Endothelial cell (in vitro differentiated cells): ENCODE measurements around the gene TJP3. TPM values are rescaled to one million over a fixed set of nuclear protein-coding genes. Genes with fewer than 3 reads are reported as not detected.
A peak's percentile ranks its signal among the peaks of the same experiment; 100 is the strongest.

ENCODE experiments used
- DNase-seq: peaks from one replicate; pipeline ENCODE4 v3.0.0; 2021; ENCODE audit warnings: low spot score
- H3K27ac Mint-ChIP-seq: one replicate; pipeline ENCODE4 v1.8.0; 2021; ENCODE audit warnings: mixed read lengths, inconsistent platforms; ENCODE audit not compliant: unreplicated experiment
- H3K27me3 Mint-ChIP-seq: one replicate; pipeline ENCODE4 v1.8.0; 2021; ENCODE audit warnings: mild to moderate bottlenecking, moderate library complexity, mixed read lengths, inconsistent platforms; ENCODE audit not compliant: unreplicated experiment
- H3K36me3 Mint-ChIP-seq: one replicate; pipeline ENCODE4 v1.8.0; 2021; ENCODE audit warnings: mild to moderate bottlenecking, low read depth, mixed read lengths, inconsistent platforms; ENCODE audit not compliant: unreplicated experiment
- H3K4me1 Mint-ChIP-seq: one replicate; pipeline ENCODE4 v1.8.0; 2021; ENCODE audit warnings: mild to moderate bottlenecking, mixed read lengths, inconsistent platforms; ENCODE audit not compliant: unreplicated experiment
- H3K4me3 Mint-ChIP-seq: one replicate; pipeline ENCODE4 v1.8.0; 2021; ENCODE audit warnings: mild to moderate bottlenecking, mixed read lengths, inconsistent platforms; ENCODE audit not compliant: unreplicated experiment
- H3K9me3 Mint-ChIP-seq: one replicate; pipeline ENCODE4 v1.8.0; 2021; ENCODE audit warnings: mixed read lengths, inconsistent platforms; ENCODE audit not compliant: unreplicated experiment
- total RNA-seq: library from RNA; stranded (reverse); fragmentation: NEBNext Ultra II Directional; extraction: Animal tissue kit (Norgen Biotek cat#: 25700); gene quantifications from one replicate; pipeline ENCODE4 v1.2.1, GENCODE V29; 2021; ENCODE audit not compliant: unreplicated experiment
- TF ChIP-seq, protein P1 (sequence below): fragments of 200-600 bp; sonication (generic); IDR thresholded peaks from one replicate; pipeline ENCODE4 v1.5.0; 2021; ENCODE audit warnings: antibody characterized with exemption; ENCODE audit not compliant: unreplicated experiment

TJP3 gene
- total RNA-seq, 1 donor from 2014 or later = 3.1 TPM

DNA sequence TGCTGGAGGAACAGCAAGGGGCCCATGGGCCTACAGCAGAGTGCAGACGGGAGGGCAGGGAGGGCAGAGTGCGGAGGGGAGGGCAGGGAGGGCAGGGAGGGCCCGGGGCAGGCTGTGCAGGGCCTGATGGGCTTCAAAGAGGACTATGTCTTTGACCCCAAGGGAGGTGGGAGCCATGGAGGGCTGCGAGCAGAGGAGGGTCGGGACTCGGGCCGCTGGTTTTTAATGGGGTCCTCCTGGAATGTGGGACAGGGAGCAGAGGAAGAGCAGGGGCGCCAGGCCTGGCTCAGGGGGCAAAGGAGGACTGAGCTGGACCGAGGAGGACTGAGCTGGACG lies 11.6 kb upstream of the TJP3 start:
- TF ChIP-seq, protein P1, sequence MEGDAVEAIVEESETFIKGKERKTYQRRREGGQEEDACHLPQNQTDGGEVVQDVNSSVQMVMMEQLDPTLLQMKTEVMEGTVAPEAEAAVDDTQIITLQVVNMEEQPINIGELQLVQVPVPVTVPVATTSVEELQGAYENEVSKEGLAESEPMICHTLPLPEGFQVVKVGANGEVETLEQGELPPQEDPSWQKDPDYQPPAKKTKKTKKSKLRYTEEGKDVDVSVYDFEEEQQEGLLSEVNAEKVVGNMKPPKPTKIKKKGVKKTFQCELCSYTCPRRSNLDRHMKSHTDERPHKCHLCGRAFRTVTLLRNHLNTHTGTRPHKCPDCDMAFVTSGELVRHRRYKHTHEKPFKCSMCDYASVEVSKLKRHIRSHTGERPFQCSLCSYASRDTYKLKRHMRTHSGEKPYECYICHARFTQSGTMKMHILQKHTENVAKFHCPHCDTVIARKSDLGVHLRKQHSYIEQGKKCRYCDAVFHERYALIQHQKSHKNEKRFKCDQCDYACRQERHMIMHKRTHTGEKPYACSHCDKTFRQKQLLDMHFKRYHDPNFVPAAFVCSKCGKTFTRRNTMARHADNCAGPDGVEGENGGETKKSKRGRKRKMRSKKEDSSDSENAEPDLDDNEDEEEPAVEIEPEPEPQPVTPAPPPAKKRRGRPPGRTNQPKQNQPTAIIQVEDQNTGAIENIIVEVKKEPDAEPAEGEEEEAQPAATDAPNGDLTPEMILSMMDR = no peak
- no peaks in the 10 kb centered on the region for H3K36me3 Mint-ChIP-seq
- H3K27ac Mint-ChIP-seq = peak overlapping the region; percentile 13
- no peak overlapping the region for H3K4me3 Mint-ChIP-seq
- H3K27me3 Mint-ChIP-seq = peaks cover 4% of the 10 kb centered on the region
- H3K9me3 Mint-ChIP-seq = no peaks in the 10 kb centered on the region
- DNase-seq = no peak
- peaks cover 3% of the 10 kb centered on the region for H3K4me1 Mint-ChIP-seq

DNA sequence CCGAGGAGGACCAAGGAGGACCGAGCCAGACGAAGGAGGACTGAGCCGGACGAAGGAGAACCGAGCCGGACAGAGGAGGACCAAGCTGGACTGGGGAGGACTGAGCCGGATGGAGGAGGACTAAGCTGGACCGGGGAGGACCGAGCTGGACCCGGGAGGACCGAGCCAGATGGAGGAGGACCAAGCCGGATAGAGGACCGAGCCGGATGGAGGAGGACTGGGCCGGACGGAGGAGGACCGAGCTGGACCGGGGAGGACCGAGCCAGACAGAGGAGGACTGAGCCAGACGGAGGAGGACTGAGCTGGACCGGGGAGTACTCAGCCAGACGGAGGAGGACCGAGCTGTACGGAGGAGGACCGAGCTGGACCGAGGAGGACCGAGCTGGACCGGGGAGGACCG lies 11.1 kb upstream of the TJP3 start:
- H3K4me3 Mint-ChIP-seq = no peak overlapping the region
- TF ChIP-seq, protein P1 = no peak
- H3K36me3 Mint-ChIP-seq = no peaks in the 10 kb centered on the region
- H3K27ac Mint-ChIP-seq = peak overlapping the region; percentile 13
- DNase-seq = no peak
- no peaks in the 10 kb centered on the region for H3K9me3 Mint-ChIP-seq
- H3K4me1 Mint-ChIP-seq = peaks cover 3% of the 10 kb centered on the region
- H3K27me3 Mint-ChIP-seq = peaks cover 4% of the 10 kb centered on the region

DNA sequence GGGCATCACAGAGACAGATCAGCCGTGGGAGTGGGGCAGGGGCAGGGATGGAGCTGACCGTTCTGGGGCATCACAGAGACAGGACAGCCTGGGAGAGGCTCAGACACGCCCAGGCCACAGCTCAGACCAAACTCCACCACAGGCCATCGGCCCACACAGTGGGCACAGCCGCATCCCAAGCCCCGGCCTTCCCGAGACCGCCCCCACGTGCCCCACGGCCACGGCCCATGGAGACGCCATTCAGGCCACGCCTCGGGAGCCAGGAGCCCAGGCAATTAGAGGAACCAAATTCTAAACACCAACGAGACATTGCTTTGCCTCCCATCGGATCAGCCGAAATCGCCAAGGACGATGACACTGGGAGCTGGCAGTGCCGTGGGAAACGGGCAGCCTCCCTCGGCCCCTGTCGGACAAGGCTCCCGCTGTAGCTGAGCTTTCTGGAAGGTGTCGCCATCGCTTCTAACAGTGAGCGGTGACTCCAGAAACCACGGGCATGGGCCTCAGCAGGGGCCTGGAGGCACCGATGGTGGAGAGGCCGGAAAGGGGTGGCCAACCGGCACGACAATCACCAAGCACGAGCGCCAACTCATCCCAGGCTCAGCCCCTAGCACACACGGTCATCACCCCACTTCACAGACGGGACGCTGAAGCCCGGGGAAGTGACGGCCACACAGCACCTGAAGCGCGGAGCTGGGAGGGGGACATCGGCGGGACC lies 10.4 kb upstream of the TJP3 start:
- H3K27me3 Mint-ChIP-seq = peaks cover 4% of the 10 kb centered on the region
- TF ChIP-seq, protein P1 = no peak
- H3K4me3 Mint-ChIP-seq = peak overlapping the region; percentile 67
- H3K4me1 Mint-ChIP-seq = peaks cover 3% of the 10 kb centered on the region
- H3K36me3 Mint-ChIP-seq = no peaks in the 10 kb centered on the region
- no peak for DNase-seq
- H3K9me3 Mint-ChIP-seq = no peaks in the 10 kb centered on the region
- no peak overlapping the region for H3K27ac Mint-ChIP-seq

DNA sequence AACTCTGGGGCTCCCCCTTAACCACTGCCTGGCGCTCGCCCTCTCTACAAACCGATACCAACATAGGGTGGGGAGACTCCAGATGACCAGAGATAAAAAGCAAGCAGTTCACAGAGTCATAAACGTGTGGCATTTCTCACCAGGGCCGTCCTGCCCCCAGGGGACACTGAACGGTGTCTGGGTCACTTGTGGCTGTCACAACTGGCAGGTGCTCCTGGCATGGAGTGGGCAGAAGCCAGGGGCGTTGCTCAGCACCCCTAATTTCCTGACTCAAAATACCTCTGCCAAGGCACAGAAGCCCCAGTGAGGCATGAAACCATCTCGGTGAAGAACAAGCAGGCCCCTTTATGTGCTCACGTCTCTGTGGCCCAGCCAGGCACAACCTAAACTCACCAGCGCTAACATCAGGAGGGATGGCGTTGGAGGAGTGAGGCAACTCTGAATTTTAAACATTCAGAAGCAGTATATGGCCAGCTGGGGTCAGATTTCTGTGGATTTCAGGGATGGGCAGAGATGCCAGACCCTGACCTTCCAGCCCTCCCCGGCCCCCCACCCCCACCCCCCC lies 9.7 kb upstream of the TJP3 start:
- H3K27ac Mint-ChIP-seq = no peak overlapping the region
- TF ChIP-seq, protein P1 = no peak

DNA sequence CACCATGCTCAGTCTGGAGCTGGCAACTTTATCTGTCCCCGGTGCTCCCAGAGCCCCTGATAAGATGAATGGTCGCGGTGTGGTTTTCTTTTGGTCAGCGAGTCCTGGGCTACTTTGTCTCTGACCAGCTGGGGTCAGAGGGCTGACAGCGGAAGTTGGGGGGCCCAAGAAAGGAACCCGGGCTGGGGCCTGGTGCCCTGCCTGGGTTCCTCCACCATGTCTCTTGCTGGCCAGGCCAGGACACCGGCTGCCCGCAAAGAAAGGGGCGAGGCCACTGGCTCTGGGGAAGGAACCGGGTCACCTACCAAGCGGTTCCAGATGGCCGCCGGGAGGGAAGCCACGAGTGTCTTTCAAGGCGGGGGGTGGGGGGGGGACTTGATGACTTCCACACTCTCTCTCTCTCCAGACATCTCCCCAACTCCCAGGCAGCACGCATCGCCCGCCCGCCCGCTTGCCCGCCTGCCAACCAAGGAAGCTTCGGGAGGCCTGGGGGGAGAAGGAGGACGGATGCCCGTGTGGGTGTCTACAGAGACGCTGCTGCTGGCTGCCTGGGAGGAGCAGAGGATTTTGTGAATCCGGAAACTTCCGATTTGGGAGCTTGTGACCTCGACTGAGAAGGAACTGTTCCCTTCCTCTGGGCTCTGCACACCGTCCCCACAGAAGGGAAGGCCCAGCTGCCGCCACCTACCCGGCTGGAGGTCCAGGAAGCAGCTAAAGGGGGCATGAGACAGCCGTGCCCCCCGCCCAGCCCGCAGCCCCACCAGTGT lies 9.0 kb upstream of the TJP3 start:
- no peak for DNase-seq
- Mint-ChIP-seq H3K36me3 (no peaks in the 10 kb centered on the region), H3K27me3 (peaks cover 4% of the 10 kb centered on the region), H3K9me3 (no peaks in the 10 kb centered on the region), H3K4me3 (peak overlapping the region; percentile 95), H3K27ac (peak overlapping the region; percentile 24), H3K4me1 (peaks cover 3% of the 10 kb centered on the region)
- TF ChIP-seq, protein P1 = no peak

More for the DNA sequence above, 9.7 kb upstream of the TJP3 start:
- no peak for DNase-seq
- Mint-ChIP-seq H3K36me3 (no peaks in the 10 kb centered on the region), H3K4me3 (peak overlapping the region; percentile 67), H3K4me1 (peaks cover 3% of the 10 kb centered on the region), H3K27me3 (peaks cover 4% of the 10 kb centered on the region), H3K9me3 (no peaks in the 10 kb centered on the region)
